Right hindlimb (tissue), 1 donor: Measurements from ENCODE around the gene C20orf96.

ENCODE experiments used
- DNase-seq: peaks from one replicate; pipeline ENCODE4 v3.0.0-alpha.2; 2018

C20orf96 gene

GRCh38 chr20:311609-312008 is 21.1 kb upstream of the C20orf96 start:
- DNase-seq = no peak

GRCh38 chr20:310645-311044 is 20.1 kb upstream of the C20orf96 start:
- no peak for DNase-seq

- DNase-seq = peak; percentile 100
Observed at GRCh38 chr20:309841-310644, 19.5 kb upstream of the C20orf96 start.

- no peak for DNase-seq
Observed at GRCh38 chr20:309306-309840, 18.8 kb upstream of the C20orf96 start.

- no peak for DNase-seq
Observed at GRCh38 chr20:308427-309038, 18.0 kb upstream of the C20orf96 start.

- no peak for DNase-seq
Observed at GRCh38 chr20:305745-306144, 15.2 kb upstream of the C20orf96 start.

GRCh38 chr20:301886-302848 is 11.6 kb upstream of the C20orf96 start:
- DNase-seq = no peak

- DNase-seq = no peak
Observed at GRCh38 chr20:300345-300990, 9.9 kb upstream of the C20orf96 start.

GRCh38 chr20:298776-299391 is 8.3 kb upstream of the C20orf96 start:
- DNase-seq = no peak

- DNase-seq = peak; percentile 76
Observed at GRCh38 chr20:297925-298775, 7.6 kb upstream of the C20orf96 start.

GRCh38 chr20:297098-297924 is 6.8 kb upstream of the C20orf96 start, which contains the start of gene ZCCHC3:
ZCCHC3 (plus strand) TSS chr20:297570; CDS start chr20:297587, 17 bp downstream.
- peak; percentile 92 for DNase-seq

- DNase-seq = no peak
Observed at GRCh38 chr20:295804-296203, 5.3 kb upstream of the C20orf96 start.

- no peak for DNase-seq
Observed at GRCh38 chr20:294602-295001, 4.1 kb upstream of the C20orf96 start.

GRCh38 chr20:289693-290083 is 862 bp downstream of the C20orf96 start:
- no peak for DNase-seq

GRCh38 chr20:288956-289692 is 1.4 kb downstream of the C20orf96 start:
- DNase-seq = no peak

GRCh38 chr20:286508-286907 is 4.0 kb downstream of the C20orf96 start:
- DNase-seq = no peak

- no peak for DNase-seq
Observed at GRCh38 chr20:284172-284571, 6.4 kb downstream of the C20orf96 start.

- peak; percentile 75 for DNase-seq
Observed at GRCh38 chr20:278607-279571, 11.7 kb downstream of the C20orf96 start.
